ENCODE data around the gene TH.

DNA sequence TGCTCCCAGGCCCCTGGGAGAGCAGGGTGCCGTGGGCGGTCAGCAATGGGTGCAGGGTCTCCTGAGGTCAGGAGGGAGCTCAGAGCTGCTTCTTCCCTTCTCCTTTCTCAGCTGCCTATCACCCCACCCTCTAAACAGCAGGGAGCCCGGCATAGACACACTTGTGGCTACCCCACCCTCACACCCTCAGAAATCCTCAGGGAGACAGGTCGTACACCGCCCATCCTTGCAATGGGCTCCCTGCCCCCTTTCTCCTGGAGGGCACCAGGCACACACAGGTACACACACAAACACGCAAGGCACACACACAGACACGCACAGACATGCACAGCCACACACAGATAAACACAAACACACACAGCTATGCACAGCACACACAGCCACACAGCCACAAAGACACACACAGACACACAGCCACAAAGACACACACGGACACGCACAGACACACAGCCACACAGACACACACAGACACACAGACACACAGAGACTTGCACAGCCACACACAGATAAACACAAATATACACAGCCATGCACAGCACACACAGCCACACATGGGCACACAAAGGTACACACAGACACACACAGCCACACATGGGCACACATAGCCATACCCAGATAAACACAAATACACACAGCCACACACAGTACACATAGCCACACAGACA is 44.9 kb upstream of the TH start:
- TF ChIP-seq POLR2A (IDR thresholded peaks at IDR 0.05) = no peak
- TF ChIP-seq, protein P1, sequence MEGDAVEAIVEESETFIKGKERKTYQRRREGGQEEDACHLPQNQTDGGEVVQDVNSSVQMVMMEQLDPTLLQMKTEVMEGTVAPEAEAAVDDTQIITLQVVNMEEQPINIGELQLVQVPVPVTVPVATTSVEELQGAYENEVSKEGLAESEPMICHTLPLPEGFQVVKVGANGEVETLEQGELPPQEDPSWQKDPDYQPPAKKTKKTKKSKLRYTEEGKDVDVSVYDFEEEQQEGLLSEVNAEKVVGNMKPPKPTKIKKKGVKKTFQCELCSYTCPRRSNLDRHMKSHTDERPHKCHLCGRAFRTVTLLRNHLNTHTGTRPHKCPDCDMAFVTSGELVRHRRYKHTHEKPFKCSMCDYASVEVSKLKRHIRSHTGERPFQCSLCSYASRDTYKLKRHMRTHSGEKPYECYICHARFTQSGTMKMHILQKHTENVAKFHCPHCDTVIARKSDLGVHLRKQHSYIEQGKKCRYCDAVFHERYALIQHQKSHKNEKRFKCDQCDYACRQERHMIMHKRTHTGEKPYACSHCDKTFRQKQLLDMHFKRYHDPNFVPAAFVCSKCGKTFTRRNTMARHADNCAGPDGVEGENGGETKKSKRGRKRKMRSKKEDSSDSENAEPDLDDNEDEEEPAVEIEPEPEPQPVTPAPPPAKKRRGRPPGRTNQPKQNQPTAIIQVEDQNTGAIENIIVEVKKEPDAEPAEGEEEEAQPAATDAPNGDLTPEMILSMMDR (IDR thresholded peaks at IDR 0.05) = no peak
- TF ChIP-seq POLR2AphosphoS5 (IDR thresholded peaks at IDR 0.05) = no peak

Data from upper lobe of left lung (tissue), 4 donors.